ENCODE data around the gene ADAM19. TPM values are rescaled to one million over a fixed set of nuclear protein-coding genes. Genes with fewer than 3 reads are reported as not detected.

ADAM19 gene
- total RNA-seq, 4 donors from 2014 or later, result 1.1 to 47.9 (median 5.4) TPM

DNA sequence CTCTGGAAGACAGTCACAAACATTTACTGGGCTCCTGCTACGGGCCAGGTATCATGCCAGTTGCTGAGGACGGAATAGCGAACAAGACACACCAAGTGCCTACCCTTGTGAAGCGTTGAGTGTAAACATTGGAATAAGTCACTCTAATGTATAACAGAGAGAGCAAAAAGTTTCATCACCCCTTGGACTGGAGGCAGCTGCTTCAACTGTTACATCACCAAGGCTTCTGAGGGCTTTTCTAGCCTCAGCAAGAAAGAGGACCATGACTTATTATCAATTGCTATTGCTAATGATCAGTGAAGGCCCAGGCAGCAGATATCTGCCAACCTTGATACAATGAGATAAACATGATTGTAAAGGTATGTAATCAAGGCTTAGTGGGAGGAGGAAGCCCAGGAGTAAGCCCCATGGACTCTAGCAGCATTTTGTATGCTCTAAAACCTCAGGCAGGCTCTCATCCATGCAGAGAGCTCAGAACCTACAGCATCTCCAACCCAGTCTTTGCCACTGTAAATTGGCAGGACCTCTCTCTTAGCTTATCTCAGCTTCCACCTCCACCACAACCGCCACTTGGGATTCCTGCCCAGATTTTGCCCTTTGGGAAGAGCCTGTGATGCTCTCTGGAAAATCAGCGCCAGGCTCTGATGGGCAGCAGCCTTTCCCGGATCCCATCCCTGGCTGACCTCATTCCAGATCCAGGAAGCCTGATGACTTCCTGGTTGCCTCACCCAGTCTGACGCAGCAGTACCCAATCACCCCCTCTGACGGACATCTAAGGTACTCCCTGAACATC, 54.5 kb downstream of the ADAM19 start:
- TF ChIP-seq, protein P1, sequence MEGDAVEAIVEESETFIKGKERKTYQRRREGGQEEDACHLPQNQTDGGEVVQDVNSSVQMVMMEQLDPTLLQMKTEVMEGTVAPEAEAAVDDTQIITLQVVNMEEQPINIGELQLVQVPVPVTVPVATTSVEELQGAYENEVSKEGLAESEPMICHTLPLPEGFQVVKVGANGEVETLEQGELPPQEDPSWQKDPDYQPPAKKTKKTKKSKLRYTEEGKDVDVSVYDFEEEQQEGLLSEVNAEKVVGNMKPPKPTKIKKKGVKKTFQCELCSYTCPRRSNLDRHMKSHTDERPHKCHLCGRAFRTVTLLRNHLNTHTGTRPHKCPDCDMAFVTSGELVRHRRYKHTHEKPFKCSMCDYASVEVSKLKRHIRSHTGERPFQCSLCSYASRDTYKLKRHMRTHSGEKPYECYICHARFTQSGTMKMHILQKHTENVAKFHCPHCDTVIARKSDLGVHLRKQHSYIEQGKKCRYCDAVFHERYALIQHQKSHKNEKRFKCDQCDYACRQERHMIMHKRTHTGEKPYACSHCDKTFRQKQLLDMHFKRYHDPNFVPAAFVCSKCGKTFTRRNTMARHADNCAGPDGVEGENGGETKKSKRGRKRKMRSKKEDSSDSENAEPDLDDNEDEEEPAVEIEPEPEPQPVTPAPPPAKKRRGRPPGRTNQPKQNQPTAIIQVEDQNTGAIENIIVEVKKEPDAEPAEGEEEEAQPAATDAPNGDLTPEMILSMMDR (IDR thresholded peaks at IDR 0.05), result no peak
- no peak for TF ChIP-seq POLR2A (IDR thresholded peaks at IDR 0.05)
- no peaks in the 10 kb centered on the region for H3K27me3 ChIP-seq
- H3K36me3 ChIP-seq, result no peaks in the 10 kb centered on the region
- H3K4me1 ChIP-seq, result peaks cover 0 to 16% (median 6%) of the 10 kb centered on the region in 4 donors
- H3K4me3 ChIP-seq, result no peak overlapping the region
- H3K9me3 ChIP-seq, result no peaks in the 10 kb centered on the region
- peak in 1 of 3 donors; percentile 37 for DNase-seq
- H3K27ac ChIP-seq, result peak overlapping the region in 2 of 4 donors; percentile 34 to 71

DNA sequence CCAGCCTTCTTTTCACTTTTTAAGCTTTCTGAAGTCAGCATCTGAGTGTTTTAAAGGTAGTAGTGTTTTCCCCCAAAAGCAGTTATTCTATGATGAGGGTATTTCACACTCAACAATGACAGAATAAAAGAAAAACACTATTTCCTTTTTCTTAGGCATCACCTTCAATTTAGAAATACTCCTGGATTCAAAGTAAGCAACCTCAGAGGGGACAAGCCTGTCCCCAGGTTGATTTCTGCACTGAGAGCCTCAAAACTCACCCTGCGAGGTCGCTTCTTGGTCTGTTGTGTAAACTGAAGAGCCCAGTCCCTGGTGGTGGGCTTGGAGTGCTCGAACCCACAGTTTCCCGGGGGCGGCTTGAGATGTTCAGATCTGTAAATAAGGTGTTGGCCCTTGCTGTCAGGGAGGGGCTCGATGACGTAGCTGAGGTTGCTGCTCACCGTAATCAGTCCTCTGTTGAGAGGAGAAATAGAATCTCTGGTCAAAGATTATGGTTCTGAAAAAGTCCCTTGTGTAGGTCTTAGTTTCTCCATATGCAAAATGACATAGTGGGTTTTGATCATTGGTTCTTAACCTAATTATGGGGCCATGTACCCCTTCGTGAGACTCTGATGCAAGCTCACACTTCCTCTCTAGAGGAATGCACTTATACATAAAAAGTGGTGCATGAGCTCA, 55.9 kb downstream of the ADAM19 start:
- peak in 1 of 3 donors; percentile 50 for DNase-seq
- TF ChIP-seq, protein P1 (IDR thresholded peaks at IDR 0.05), result no peak
- TF ChIP-seq POLR2A (IDR thresholded peaks at IDR 0.05), result no peak
- Histone ChIP-seq H3K9me3 (no peaks in the 10 kb centered on the region), H3K36me3 (no peaks in the 10 kb centered on the region), H3K27ac (peak overlapping the region in 3 of 4 donors; percentile 32 to 75 (median 34)), H3K4me3 (no peak overlapping the region), H3K27me3 (no peaks in the 10 kb centered on the region), H3K4me1 (peaks cover 0 to 16% (median 6%) of the 10 kb centered on the region in 4 donors)

DNA sequence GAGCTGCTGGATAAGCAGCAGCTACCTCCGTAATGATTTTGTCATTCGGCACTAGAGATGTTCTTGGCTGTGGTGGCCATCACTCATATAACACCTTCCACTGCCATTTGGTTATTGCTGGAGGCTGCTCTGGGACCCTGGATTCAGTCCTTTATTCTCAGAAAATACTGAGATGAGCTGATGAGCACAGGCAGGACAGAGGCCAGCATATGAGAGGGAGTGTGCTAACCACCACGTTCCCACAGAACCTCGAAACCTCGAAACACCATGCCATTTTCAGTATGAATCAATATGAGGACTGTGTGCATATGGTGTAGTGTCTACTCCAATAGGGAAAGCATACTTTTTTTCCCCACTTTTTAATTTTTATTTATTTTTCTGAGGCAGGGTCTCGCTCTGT, 56.6 kb downstream of the ADAM19 start:
- Histone ChIP-seq H3K9me3 (no peaks in the 10 kb centered on the region), H3K4me3 (no peak overlapping the region), H3K27ac (peak overlapping the region in 1 of 4 donors; percentile 75), H3K4me1 (peaks cover 0 to 16% (median 6%) of the 10 kb centered on the region in 4 donors), H3K36me3 (no peaks in the 10 kb centered on the region), H3K27me3 (no peaks in the 10 kb centered on the region)
- TF ChIP-seq, protein P1 (IDR thresholded peaks at IDR 0.05), result no peak
- no peak for TF ChIP-seq POLR2A (IDR thresholded peaks at IDR 0.05)
- peak in 1 of 3 donors; percentile 30 for DNase-seq

DNA sequence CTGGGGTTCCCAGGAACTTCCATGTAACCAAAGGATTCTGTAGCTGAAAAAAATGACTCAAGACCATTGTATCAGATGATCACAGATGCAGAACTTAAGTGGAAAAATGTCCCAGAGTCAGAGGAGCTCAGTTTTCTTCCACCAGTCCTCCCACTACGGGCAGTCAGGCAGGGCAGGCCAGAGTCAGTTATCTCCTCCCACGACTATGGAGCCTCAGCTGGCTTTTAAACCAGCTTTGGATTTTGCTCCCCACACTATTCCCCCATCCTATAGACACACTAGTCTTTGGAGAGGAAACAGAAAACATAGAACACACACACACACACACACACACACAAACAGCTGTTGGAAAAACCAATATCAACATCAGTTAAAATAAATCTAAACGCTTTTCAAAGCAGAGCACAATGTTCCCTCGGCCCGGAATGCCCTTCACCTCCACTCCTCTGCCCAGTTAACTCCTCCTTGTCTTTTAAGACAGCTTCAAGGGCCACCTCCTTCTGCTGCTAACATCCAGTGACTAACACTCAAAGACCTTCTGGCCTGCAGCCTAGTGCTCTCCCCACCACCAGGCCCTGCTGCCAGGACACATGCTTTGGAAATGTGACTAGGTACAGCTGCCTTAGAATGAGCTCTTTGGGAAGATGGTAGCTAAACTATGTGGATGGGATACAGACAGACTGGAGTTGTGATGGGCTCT, 58.8 kb downstream of the ADAM19 start:
- no peaks in the 10 kb centered on the region for H3K36me3 ChIP-seq
- no peak for DNase-seq
- H3K4me1 ChIP-seq, result peaks cover 0 to 16% (median 6%) of the 10 kb centered on the region in 4 donors
- H3K4me3 ChIP-seq, result no peak overlapping the region
- no peaks in the 10 kb centered on the region for H3K27me3 ChIP-seq
- peak overlapping the region; percentile 29 to 75 (median 46) for H3K27ac ChIP-seq
- no peak for TF ChIP-seq POLR2A (IDR thresholded peaks at IDR 0.05)
- TF ChIP-seq, protein P1 (IDR thresholded peaks at IDR 0.05), result no peak
- no peaks in the 10 kb centered on the region for H3K9me3 ChIP-seq

DNA sequence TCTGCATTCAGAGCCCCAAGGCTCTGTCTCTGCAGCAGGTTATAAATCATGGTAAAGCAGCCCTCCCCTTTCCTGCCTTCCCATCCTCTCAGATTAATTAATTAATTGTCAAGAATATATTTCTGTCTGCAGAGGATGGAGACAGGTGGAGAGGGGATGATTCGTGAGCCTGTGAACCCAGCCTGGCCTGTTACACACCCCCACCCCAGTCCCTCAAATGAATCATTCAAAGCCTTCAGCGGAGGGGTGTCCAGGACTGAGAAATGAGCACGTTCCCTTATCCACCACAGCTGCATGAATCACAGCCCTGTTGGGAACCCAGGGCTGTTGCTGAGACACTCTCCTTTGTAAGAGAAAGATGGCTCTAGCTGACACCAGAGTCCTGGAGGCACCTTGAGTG, 59.6 kb downstream of the ADAM19 start:
- no peak for TF ChIP-seq POLR2A (IDR thresholded peaks at IDR 0.05)
- TF ChIP-seq, protein P1 (IDR thresholded peaks at IDR 0.05), result no peak
- H3K4me1 ChIP-seq, result peaks cover 0 to 13% (median 3%) of the 10 kb centered on the region in 4 donors
- no peaks in the 10 kb centered on the region for H3K9me3 ChIP-seq
- peak overlapping the region; percentile 29 to 75 (median 46) for H3K27ac ChIP-seq
- H3K27me3 ChIP-seq, result no peaks in the 10 kb centered on the region
- H3K4me3 ChIP-seq, result no peak overlapping the region
- no peaks in the 10 kb centered on the region for H3K36me3 ChIP-seq
- no peak for DNase-seq

Measured in Peyer's patch (tissue), 4 donors.